Measurements from ENCODE around the gene SYNJ1. TPM values are rescaled to one million over a fixed set of nuclear protein-coding genes. Genes with fewer than 3 reads are reported as not detected.
"Not testable (repeated sequence)": the region's sequence is repeated elsewhere in the genome, so short reads cannot be mapped to it uniquely, and the experiment has no call there.

The SYNJ1 gene
- total RNA-seq, 1 experiment from 2014 or later, result 10.2 TPM

DNA sequence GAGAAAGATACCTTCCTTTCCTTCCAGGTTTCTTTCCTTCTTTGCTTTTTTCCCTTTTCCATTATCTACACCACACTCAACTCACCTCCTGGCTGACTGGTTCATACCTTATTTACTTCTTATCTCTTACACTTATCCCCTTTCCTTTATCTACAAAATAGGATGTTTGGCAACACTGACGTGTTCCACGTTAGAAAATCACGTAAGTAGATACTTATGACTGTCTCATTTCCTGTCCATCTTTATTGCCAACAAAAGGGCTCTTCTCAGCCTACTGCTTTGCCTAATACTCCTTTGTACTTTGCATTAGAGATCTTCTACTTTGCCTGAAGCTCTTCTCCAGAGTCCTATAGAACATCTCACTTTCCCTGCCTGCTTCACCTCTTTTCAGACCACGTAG, 25.1 kb downstream of the SYNJ1 start:
- TF ChIP-seq, protein P1, sequence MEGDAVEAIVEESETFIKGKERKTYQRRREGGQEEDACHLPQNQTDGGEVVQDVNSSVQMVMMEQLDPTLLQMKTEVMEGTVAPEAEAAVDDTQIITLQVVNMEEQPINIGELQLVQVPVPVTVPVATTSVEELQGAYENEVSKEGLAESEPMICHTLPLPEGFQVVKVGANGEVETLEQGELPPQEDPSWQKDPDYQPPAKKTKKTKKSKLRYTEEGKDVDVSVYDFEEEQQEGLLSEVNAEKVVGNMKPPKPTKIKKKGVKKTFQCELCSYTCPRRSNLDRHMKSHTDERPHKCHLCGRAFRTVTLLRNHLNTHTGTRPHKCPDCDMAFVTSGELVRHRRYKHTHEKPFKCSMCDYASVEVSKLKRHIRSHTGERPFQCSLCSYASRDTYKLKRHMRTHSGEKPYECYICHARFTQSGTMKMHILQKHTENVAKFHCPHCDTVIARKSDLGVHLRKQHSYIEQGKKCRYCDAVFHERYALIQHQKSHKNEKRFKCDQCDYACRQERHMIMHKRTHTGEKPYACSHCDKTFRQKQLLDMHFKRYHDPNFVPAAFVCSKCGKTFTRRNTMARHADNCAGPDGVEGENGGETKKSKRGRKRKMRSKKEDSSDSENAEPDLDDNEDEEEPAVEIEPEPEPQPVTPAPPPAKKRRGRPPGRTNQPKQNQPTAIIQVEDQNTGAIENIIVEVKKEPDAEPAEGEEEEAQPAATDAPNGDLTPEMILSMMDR (IDR thresholded peaks at IDR 0.05; ENCODE audit: unreplicated experiment), result no peak
- CTCF ChIA-PET, result no interaction called here
- no TSS peak for BruUV-seq (replicated peaks)
- Mint-ChIP-seq H3K4me3 (ENCODE audit: low read depth, unreplicated experiment) (no peak overlapping the region), H3K27ac (ENCODE audit: unreplicated experiment) (no peak overlapping the region), H3K9me3 (ENCODE audit: low read depth, unreplicated experiment) (no peaks in the 10 kb centered on the region), H3K36me3 (ENCODE audit: insufficient read depth, unreplicated experiment) (no peaks in the 10 kb centered on the region), H3K27me3 (ENCODE audit: unreplicated experiment) (no peaks in the 10 kb centered on the region), H3K4me1 (ENCODE audit: low read depth, unreplicated experiment) (peaks cover 9% of the 10 kb centered on the region)
- DNase-seq, result no peak
- intact Hi-C loops (cut with micrococcal nuclease; ENCODE audit: unreplicated experiment), result no loop called here

DNA sequence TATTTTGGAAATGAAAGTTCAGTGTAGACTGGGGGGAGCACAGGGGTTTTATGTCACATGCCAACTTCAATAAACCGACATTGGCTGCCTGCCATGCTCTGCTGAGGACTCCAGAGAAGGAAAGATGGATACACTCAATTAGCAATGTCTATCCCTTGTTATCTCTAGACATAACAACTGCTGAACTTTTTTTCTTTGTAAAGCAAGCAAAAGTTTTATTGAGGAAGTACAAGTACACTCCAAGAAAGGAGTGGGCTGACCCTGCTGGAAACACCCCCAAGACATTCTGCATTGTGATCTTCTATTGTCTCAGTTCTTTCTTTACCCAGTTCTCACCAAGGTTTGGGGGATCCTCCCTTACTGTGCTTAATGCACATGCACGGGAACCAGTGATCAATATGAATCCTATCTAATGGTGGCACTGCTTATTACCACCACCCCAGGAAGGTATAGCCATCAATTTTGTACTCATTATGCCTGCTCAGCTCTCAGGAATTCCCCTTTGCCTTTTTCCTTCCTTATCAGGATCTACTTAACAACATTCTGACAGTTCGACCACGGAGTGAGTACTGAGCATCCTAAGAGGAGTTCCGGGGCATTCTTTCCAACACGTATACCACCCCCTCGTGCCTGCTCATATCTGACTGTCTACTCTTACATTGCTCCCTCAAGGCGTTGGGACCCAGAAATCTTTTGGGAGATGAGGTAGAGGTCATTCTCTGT, 28.7 kb downstream of the SYNJ1 start:
- H3K9me3 Mint-ChIP-seq (ENCODE audit: low read depth, unreplicated experiment), result no peaks in the 10 kb centered on the region
- H3K4me1 Mint-ChIP-seq (ENCODE audit: low read depth, unreplicated experiment), result peaks cover 9% of the 10 kb centered on the region
- no peak overlapping the region for H3K27ac Mint-ChIP-seq (ENCODE audit: unreplicated experiment)
- intact Hi-C loops (cut with micrococcal nuclease; ENCODE audit: unreplicated experiment), result no loop called here
- BruUV-seq (replicated peaks), result no TSS peak
- H3K4me3 Mint-ChIP-seq (ENCODE audit: low read depth, unreplicated experiment), result no peak overlapping the region
- H3K36me3 Mint-ChIP-seq (ENCODE audit: insufficient read depth, unreplicated experiment), result no peaks in the 10 kb centered on the region
- TF ChIP-seq, protein P1 (IDR thresholded peaks at IDR 0.05; ENCODE audit: unreplicated experiment), result no peak
- no peaks in the 10 kb centered on the region for H3K27me3 Mint-ChIP-seq (ENCODE audit: unreplicated experiment)
- CTCF ChIA-PET, result no interaction called here
- DNase-seq, result no peak

DNA sequence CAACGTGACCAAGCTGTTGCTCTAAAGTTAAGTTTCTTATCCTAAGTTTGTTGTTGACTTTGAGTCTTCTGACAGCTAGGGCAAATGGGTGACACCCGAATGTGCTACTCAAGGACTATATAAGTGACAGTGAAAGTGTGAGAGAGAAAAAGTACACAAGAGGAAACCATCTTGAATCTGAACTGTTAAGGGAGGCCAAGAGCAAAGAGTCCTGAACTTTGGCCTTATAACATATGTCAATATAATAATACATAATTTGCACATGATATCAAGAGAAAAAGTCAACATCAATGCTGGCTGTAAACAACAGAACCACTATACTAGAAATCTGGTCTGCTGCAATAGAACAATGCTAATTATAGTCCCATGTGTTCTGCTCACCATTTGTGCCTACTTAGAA, 29.5 kb downstream of the SYNJ1 start:
- no peaks in the 10 kb centered on the region for H3K27me3 Mint-ChIP-seq (ENCODE audit: unreplicated experiment)
- H3K4me3 Mint-ChIP-seq (ENCODE audit: low read depth, unreplicated experiment), result no peak overlapping the region
- H3K27ac Mint-ChIP-seq (ENCODE audit: unreplicated experiment), result no peak overlapping the region
- peaks cover 9% of the 10 kb centered on the region for H3K4me1 Mint-ChIP-seq (ENCODE audit: low read depth, unreplicated experiment)
- BruUV-seq (replicated peaks), result no TSS peak
- DNase-seq, result no peak
- TF ChIP-seq, protein P1 (IDR thresholded peaks at IDR 0.05; ENCODE audit: unreplicated experiment), result no peak
- intact Hi-C loops (cut with micrococcal nuclease; ENCODE audit: unreplicated experiment), result no loop called here
- no peaks in the 10 kb centered on the region for H3K36me3 Mint-ChIP-seq (ENCODE audit: insufficient read depth, unreplicated experiment)
- CTCF ChIA-PET, result no interaction called here
- H3K9me3 Mint-ChIP-seq (ENCODE audit: low read depth, unreplicated experiment), result no peaks in the 10 kb centered on the region

DNA sequence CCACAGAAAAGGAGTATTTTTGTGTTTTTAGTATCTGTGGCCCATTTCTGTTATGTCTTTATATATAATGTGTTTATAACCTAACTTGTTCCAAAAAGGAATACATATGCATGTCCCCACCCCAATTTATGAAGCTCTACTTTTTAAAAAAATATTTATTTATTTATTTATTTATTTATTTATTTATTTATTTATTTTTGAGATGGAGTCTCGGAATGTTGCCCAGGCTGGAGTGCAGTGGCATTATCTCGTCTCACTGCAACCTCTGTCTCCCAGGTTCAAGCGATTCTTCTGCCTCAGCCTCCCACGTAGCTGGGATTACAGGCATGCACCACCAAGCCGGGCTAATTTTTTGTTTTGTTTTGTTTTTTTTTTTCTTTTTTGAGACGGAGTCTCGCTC, 32.3 kb downstream of the SYNJ1 start:
- H3K27ac Mint-ChIP-seq (ENCODE audit: unreplicated experiment); H3K4me3 Mint-ChIP-seq (ENCODE audit: low read depth, unreplicated experiment); H3K27me3 Mint-ChIP-seq (ENCODE audit: unreplicated experiment); BruUV-seq (replicated peaks); H3K9me3 Mint-ChIP-seq (ENCODE audit: low read depth, unreplicated experiment); H3K36me3 Mint-ChIP-seq (ENCODE audit: insufficient read depth, unreplicated experiment); intact Hi-C loops (cut with micrococcal nuclease; ENCODE audit: unreplicated experiment); CTCF ChIA-PET; DNase-seq; H3K4me1 Mint-ChIP-seq (ENCODE audit: low read depth, unreplicated experiment): not testable (repeated sequence)

DNA sequence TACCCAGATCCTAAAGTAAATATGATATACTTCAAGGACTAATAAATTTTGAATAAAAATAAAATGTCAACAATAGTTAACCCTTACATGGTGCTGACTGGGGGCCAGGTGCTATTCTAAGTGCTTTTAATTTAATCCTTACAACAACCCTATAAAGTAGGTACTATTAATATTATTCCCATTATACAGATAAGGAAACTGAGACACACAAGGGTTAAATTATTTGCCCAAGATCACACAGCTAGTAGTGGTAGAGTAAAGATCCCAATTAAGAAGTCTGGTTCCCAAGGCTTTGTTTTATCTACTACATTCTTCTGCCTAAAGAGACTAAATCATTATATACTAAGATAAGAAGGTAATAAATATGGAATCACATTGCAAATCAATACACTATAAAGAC, 34.2 kb downstream of the SYNJ1 start:
- H3K36me3 Mint-ChIP-seq (ENCODE audit: insufficient read depth, unreplicated experiment), result no peaks in the 10 kb centered on the region

More for the DNA sequence above, 34.2 kb downstream of the SYNJ1 start:
- no peak for DNase-seq
- no peak overlapping the region for H3K27ac Mint-ChIP-seq (ENCODE audit: unreplicated experiment)
- TF ChIP-seq, protein P1 (IDR thresholded peaks at IDR 0.05; ENCODE audit: unreplicated experiment), result no peak
- intact Hi-C loops (cut with micrococcal nuclease; ENCODE audit: unreplicated experiment), result no loop called here
- no TSS peak for BruUV-seq (replicated peaks)
- H3K9me3 Mint-ChIP-seq (ENCODE audit: low read depth, unreplicated experiment), result no peaks in the 10 kb centered on the region
- CTCF ChIA-PET, result no interaction called here
- no peaks in the 10 kb centered on the region for H3K4me1 Mint-ChIP-seq (ENCODE audit: low read depth, unreplicated experiment)
- H3K27me3 Mint-ChIP-seq (ENCODE audit: unreplicated experiment), result no peaks in the 10 kb centered on the region
- no peak overlapping the region for H3K4me3 Mint-ChIP-seq (ENCODE audit: low read depth, unreplicated experiment)
